Lower leg skin (tissue), 3 donors: ENCODE results near the gene ITGA3.

ENCODE experiments used
- POLR2A ChIP-seq, 2 donors: fragments of 450-650 bp; IDR thresholded peaks; one replicate each; pipeline ENCODE4 v1.6.1; 2016 to 2017; ENCODE audit warnings: antibody characterized with exemption in 2 of 2, mild to moderate bottlenecking in 1 of 2, moderate library complexity in 1 of 2
- TF ChIP-seq, protein P1 (sequence below), 3 donors: fragments of 450-650 bp; IDR thresholded peaks; one replicate each; pipeline ENCODE4 v1.5.1; 2016; ENCODE audit warnings: antibody characterized with exemption in 3 of 3, mild to moderate bottlenecking in 3 of 3, moderate library complexity in 2 of 3

DNA sequence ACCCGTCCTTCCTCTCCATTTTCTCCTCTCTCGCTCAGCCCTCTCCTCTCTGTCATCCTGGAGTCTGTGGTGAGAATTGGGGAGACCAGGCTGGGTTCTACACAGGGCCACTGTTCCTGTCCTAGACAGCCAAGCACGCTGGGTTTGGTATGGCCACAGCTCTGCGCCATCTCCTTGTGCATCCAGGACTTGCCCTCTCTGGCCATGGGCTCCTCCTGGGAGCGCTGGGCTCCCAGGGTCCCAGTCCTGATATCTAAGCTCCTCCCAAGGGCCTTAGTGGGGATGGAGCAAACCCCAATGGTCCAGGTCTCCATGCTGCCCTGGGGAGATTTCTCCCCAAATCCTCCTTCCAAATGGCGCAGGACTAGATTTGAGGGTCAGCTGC is 27.2 kb upstream of the ITGA3 start:
- TF ChIP-seq, protein P1, sequence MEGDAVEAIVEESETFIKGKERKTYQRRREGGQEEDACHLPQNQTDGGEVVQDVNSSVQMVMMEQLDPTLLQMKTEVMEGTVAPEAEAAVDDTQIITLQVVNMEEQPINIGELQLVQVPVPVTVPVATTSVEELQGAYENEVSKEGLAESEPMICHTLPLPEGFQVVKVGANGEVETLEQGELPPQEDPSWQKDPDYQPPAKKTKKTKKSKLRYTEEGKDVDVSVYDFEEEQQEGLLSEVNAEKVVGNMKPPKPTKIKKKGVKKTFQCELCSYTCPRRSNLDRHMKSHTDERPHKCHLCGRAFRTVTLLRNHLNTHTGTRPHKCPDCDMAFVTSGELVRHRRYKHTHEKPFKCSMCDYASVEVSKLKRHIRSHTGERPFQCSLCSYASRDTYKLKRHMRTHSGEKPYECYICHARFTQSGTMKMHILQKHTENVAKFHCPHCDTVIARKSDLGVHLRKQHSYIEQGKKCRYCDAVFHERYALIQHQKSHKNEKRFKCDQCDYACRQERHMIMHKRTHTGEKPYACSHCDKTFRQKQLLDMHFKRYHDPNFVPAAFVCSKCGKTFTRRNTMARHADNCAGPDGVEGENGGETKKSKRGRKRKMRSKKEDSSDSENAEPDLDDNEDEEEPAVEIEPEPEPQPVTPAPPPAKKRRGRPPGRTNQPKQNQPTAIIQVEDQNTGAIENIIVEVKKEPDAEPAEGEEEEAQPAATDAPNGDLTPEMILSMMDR (IDR thresholded peaks at IDR 0.05), result no peak
- TF ChIP-seq POLR2A (IDR thresholded peaks at IDR 0.05), result no peak
